ENCODE results near the gene OR10A4.

GRCh38 chr11:6894097-6894496 lies 17.7 kb downstream of the OR10A4 start:
- TF ChIP-seq CTCF (IDR thresholded peaks at IDR 0.05) (no peak), EZH2 (IDR thresholded peaks at IDR 0.05; ENCODE audit: borderline replicate concordance, insufficient read depth, low read depth, low read length, poor library complexity, severe bottlenecking) (no peak)
